A673 (cell line): ENCODE measurements around the gene LRRC8D.

Source experiments
- EZH2 ChIP-seq: fragments of 200-600 bp; sonication (generic); IDR thresholded peaks from 2 replicates; pipeline ENCODE4 v1.6.1; 2017; ENCODE audit warnings: borderline replicate concordance, low read depth, mild to moderate bottlenecking, mixed read lengths, antibody characterized with exemption, low read length; ENCODE audit not compliant: poor library complexity, severe bottlenecking
- TF ChIP-seq, protein P1 (sequence below): fragments of 300-800, 200-600 bp; sonication (generic); conservative IDR thresholded peaks from 2 replicates; pipeline ENCODE4 v1.5.1; 2017; ENCODE audit warnings: low read depth, mild to moderate bottlenecking, antibody characterized with exemption, low read length, moderate library complexity, mixed read lengths

DNA sequence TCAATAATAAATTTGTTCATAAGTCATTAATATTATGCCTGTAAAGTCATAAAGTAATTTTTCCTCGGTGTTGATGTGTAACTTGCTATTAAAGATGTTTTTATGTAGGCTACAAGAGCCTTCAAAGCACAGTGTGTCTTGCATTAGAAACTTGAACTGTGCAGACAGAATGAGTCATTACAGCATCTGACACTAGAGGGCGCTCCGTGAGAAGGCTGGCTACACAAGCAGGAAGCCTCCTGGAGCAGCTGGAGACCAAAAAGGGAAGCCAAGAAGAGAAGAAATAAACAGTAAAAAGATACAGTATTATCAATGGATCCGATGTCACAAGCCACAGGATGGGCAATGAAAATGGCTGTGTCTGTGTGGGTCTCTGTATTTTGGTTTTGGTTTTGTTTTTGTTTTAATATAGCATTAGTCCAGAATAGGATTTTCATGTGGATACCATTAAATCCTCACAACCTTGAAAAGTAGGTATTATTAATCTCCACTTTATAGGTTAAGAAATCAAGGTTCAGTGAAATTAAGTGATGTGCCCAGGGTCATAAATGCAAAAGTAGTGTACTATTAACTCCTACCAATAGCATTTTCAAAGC, 16.1 kb upstream of the LRRC8D start:
- TF ChIP-seq, protein P1, sequence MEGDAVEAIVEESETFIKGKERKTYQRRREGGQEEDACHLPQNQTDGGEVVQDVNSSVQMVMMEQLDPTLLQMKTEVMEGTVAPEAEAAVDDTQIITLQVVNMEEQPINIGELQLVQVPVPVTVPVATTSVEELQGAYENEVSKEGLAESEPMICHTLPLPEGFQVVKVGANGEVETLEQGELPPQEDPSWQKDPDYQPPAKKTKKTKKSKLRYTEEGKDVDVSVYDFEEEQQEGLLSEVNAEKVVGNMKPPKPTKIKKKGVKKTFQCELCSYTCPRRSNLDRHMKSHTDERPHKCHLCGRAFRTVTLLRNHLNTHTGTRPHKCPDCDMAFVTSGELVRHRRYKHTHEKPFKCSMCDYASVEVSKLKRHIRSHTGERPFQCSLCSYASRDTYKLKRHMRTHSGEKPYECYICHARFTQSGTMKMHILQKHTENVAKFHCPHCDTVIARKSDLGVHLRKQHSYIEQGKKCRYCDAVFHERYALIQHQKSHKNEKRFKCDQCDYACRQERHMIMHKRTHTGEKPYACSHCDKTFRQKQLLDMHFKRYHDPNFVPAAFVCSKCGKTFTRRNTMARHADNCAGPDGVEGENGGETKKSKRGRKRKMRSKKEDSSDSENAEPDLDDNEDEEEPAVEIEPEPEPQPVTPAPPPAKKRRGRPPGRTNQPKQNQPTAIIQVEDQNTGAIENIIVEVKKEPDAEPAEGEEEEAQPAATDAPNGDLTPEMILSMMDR = peak; percentile 97
- TF ChIP-seq EZH2 = no peak
